NOMO-1 treated with dmso at 0.1 percent for 144 hours (cell line): ENCODE data around the gene TNNC2.
"Not testable (repeated sequence)": the region's sequence is repeated elsewhere in the genome, so short reads cannot be mapped to it uniquely, and the experiment has no call there.

ENCODE experiments used
- DNase-seq: peaks from one replicate; lab custom pipeline; 2025; ENCODE audit not compliant: unreplicated experiment; lab: John Stamatoyannopoulos, UW

Gene TNNC2

GRCh38 chr20:45827030-45827652 is at the start of gene TNNC2:
Gene TNNC2 (minus strand): TSS chr20:45827312. CDS start chr20:45827248, 64 bp downstream.
- DNase-seq: no peak

GRCh38 chr20:45874576-45874975 is 47.5 kb upstream of the TNNC2 start:
- DNase-seq: no peak

GRCh38 chr20:45874104-45874481 is 47.0 kb upstream of the TNNC2 start:
- DNase-seq: not testable (repeated sequence)

GRCh38 chr20:45873409-45874103 is 46.4 kb upstream of the TNNC2 start:
- no peak for DNase-seq

- no peak for DNase-seq
Observed at GRCh38 chr20:45872626-45873025, 45.5 kb upstream of the TNNC2 start.

GRCh38 chr20:45867819-45868176 is 40.7 kb upstream of the TNNC2 start:
- no peak for DNase-seq

- DNase-seq: no peak
Observed at GRCh38 chr20:45867136-45867818, 40.2 kb upstream of the TNNC2 start.

- DNase-seq: no peak
Observed at GRCh38 chr20:45866454-45866853, 39.3 kb upstream of the TNNC2 start.

- DNase-seq: no peak
Observed at GRCh38 chr20:45863543-45864470, 36.7 kb upstream of the TNNC2 start.

- DNase-seq: no peak
Observed at GRCh38 chr20:45861221-45862075, 34.3 kb upstream of the TNNC2 start.

GRCh38 chr20:45860560-45861220 is 33.6 kb upstream of the TNNC2 start:
- DNase-seq: no peak

GRCh38 chr20:45859916-45860315 is 32.8 kb upstream of the TNNC2 start:
- DNase-seq: no peak

- peak; percentile 38 for DNase-seq
Observed at GRCh38 chr20:45857882-45858216, 30.7 kb upstream of the TNNC2 start.

- peak; percentile 99 for DNase-seq
Observed at GRCh38 chr20:45857114-45857881, 30.2 kb upstream of the TNNC2 start, which contains the start of the genes ACOT8 and ZSWIM3. Gene ACOT8 (minus strand): TSS chr20:45857392. CDS start chr20:45857315, 77 bp downstream. Gene ZSWIM3 (plus strand): TSS chr20:45857614. CDS start chr20:45857826, 212 bp downstream.

GRCh38 chr20:45853484-45853883 is 26.4 kb upstream of the TNNC2 start:
- DNase-seq: no peak

- no peak for DNase-seq
Observed at GRCh38 chr20:45852326-45852725, 25.2 kb upstream of the TNNC2 start.

GRCh38 chr20:45851501-45851900 is 24.4 kb upstream of the TNNC2 start:
- no peak for DNase-seq

- DNase-seq: no peak
Observed at GRCh38 chr20:45850926-45851325, 23.8 kb upstream of the TNNC2 start.

GRCh38 chr20:45850238-45850637 is 23.1 kb upstream of the TNNC2 start:
- DNase-seq: no peak
